Esophagus muscularis mucosa (tissue), 4 donors: ENCODE data around the gene SPOCK1. TPM values are rescaled to one million over a fixed set of nuclear protein-coding genes. Genes with fewer than 3 reads are reported as not detected.

ENCODE experiments used
- DNase-seq: peaks from one replicate; pipeline ENCODE4 v3.0.0-alpha.2; 2017; ENCODE audit errors: extremely low spot score
- H3K27ac ChIP-seq, 4 donors: fragments of 200-600 bp; sonication (generic); replicated peaks in 1 of 4; 1 replicate in 3 of 4; 2 replicates in 1 of 4; pipeline ENCODE4 v1.5.1; 2016 to 2019; ENCODE audit warnings: mild to moderate bottlenecking in 1 of 4
- H3K27me3 ChIP-seq, 4 donors: fragments of 200-600 bp; sonication (generic); one replicate each; pipeline versions ENCODE4 v1.5.1 to v1.6.0; 2016 to 2019
- H3K36me3 ChIP-seq, 4 donors: fragments of 200-600 bp; sonication (generic); one replicate each; pipeline ENCODE4 v1.5.1; 2016 to 2019
- H3K4me1 ChIP-seq, 4 donors: fragments of 200-600 bp; sonication (generic); one replicate each; pipeline ENCODE4 v1.5.1; 2016 to 2019
- H3K4me3 ChIP-seq, 4 donors: fragments of 200-600 bp; sonication (generic); 1 replicate in 2 of 4; 2 replicates in 2 of 4; pipeline ENCODE4 v1.5.1; 2016 to 2019; ENCODE audit warnings: mild to moderate bottlenecking in 4 of 4, moderate library complexity in 1 of 4
- H3K9me3 ChIP-seq, 4 donors: fragments of 200-600 bp; sonication (generic); 1 replicate in 3 of 4; 2 replicates in 1 of 4; pipeline ENCODE4 v1.5.1; 2016 to 2019
- CTCF ChIP-seq, 3 experiments: fragments of 200-600 bp in 2 of 3; fragments of 450-650 bp in 1 of 3; sonication (generic) in 2 of 3; IDR thresholded peaks; one replicate each; pipeline ENCODE4 v1.5.1; 2017 to 2019; ENCODE audit warnings: antibody characterized with exemption in 3 of 3, mild to moderate bottlenecking in 2 of 3, moderate library complexity in 1 of 3
- EP300 ChIP-seq: sonication (generic); formaldehyde crosslinking; IDR thresholded peaks from one replicate; pipeline ENCODE4 v1.6.1; 2017; ENCODE audit warnings: antibody characterized with exemption
- POLR2A ChIP-seq: fragments of 450-650 bp; IDR thresholded peaks from one replicate; pipeline ENCODE4 v1.6.1; 2017; ENCODE audit warnings: antibody characterized with exemption, moderate library complexity, mild to moderate bottlenecking, low read depth
- POLR2AphosphoS5 ChIP-seq, 2 donors: sonication (generic); formaldehyde crosslinking; IDR thresholded peaks; one replicate each; pipeline ENCODE4 v1.6.1; 2017; ENCODE audit warnings: antibody characterized with exemption in 2 of 2
- WGBS: methylation state at CpG from one replicate; pipeline ENCODE4 v1.1.5; 2018; 5-methylcytosine and 5-hydroxymethylcytosine counted together
- intact Hi-C: fragments of 100-400 bp; cut with DNase I; formaldehyde crosslinking; loops from one replicate; pipeline ENCODE4 v1.15.1; 2023
- total RNA-seq, 4 donors: library from RNA; depleted of rRNA; stranded (reverse); fragments of >200 nt; gene quantifications; one replicate each; pipeline versions ENCODE4 v1.1.0 to v1.2.1, GENCODE V29; 2016

SPOCK1 gene
- total RNA-seq, 4 donors from 2014 or later, result 39.0 to 52.4 (median 45.6) TPM

GRCh38 chr5:137488974-137489373 is 10.2 kb downstream of the SPOCK1 start:
- Histone ChIP-seq H3K4me3 (no peak overlapping the region), H3K4me1 (no peaks in the 10 kb centered on the region), H3K27ac (no peak overlapping the region), H3K9me3 (no peaks in the 10 kb centered on the region), H3K36me3 (no peaks in the 10 kb centered on the region), H3K27me3 (no peaks in the 10 kb centered on the region)
- no peak for TF ChIP-seq EP300
- no peak for TF ChIP-seq POLR2A
- TF ChIP-seq CTCF (IDR thresholded peaks at IDR 0.05), result no peak
- no peak for TF ChIP-seq POLR2AphosphoS5 (IDR thresholded peaks at IDR 0.05)
- WGBS, result 98% methylated on average over 2 of the region's 2 CpGs
- intact Hi-C loops, result no loop called here
- DNase-seq, result no peak

- H3K4me1 ChIP-seq, result no peaks in the 10 kb centered on the region
- H3K9me3 ChIP-seq, result no peaks in the 10 kb centered on the region
- no peak for DNase-seq
- no peaks in the 10 kb centered on the region for H3K36me3 ChIP-seq
- no peak overlapping the region for H3K4me3 ChIP-seq
- no peak for TF ChIP-seq EP300
- no peak for TF ChIP-seq CTCF (IDR thresholded peaks at IDR 0.05)
- TF ChIP-seq POLR2AphosphoS5 (IDR thresholded peaks at IDR 0.05), result no peak
- no peak for TF ChIP-seq POLR2A
- no peak overlapping the region for H3K27ac ChIP-seq
- intact Hi-C loops, result no loop called here
- H3K27me3 ChIP-seq, result no peaks in the 10 kb centered on the region
- WGBS, result 97% methylated on average over 10 of the region's 10 CpGs
Observed at GRCh38 chr5:137488516-137488915, 10.6 kb downstream of the SPOCK1 start.

DNA sequence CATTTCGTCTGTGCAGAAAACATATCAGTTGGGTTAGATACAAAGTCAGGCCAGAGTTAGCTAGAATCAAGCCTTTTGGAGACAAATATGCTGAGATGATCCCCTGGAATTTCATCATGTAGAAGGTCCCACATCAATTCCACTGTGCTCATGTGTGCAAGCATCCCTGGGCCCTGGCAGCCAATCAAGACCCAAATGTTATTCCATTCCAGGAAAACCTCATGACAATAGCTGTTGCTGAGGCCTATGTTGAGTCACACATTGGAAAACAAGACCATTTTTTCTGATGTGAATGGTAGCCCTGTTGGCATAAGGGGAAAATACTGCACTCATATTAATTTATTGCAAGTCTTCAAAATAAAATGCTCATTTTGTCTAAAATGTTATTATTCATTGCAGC is 11.5 kb downstream of the SPOCK1 start:
- no peak overlapping the region for H3K27ac ChIP-seq
- H3K27me3 ChIP-seq, result no peaks in the 10 kb centered on the region
- H3K9me3 ChIP-seq, result no peaks in the 10 kb centered on the region
- H3K4me3 ChIP-seq, result no peak overlapping the region
- WGBS, result 84% methylated on average over 1 of the region's 1 CpG
- H3K36me3 ChIP-seq, result no peaks in the 10 kb centered on the region
- TF ChIP-seq CTCF (IDR thresholded peaks at IDR 0.05) (no peak), POLR2AphosphoS5 (IDR thresholded peaks at IDR 0.05) (no peak), POLR2A (no peak), EP300 (no peak)
- no peaks in the 10 kb centered on the region for H3K4me1 ChIP-seq
- intact Hi-C loops, result no loop called here
- DNase-seq, result no peak

GRCh38 chr5:137486707-137487106 is 12.4 kb downstream of the SPOCK1 start:
- no peaks in the 10 kb centered on the region for H3K9me3 ChIP-seq
- WGBS, result 77% methylated on average over 2 of the region's 2 CpGs
- H3K36me3 ChIP-seq, result no peaks in the 10 kb centered on the region
- intact Hi-C loops, result no loop called here
- no peak overlapping the region for H3K4me3 ChIP-seq
- TF ChIP-seq EP300 (no peak), CTCF (IDR thresholded peaks at IDR 0.05) (no peak), POLR2A (no peak)
- no peaks in the 10 kb centered on the region for H3K4me1 ChIP-seq
- H3K27ac ChIP-seq, result no peak overlapping the region
- no peak for DNase-seq
- no peaks in the 10 kb centered on the region for H3K27me3 ChIP-seq

GRCh38 chr5:137481596-137481995 is 17.5 kb downstream of the SPOCK1 start:
- no peaks in the 10 kb centered on the region for H3K9me3 ChIP-seq
- intact Hi-C loops, result no loop called here
- H3K27ac ChIP-seq, result no peak overlapping the region
- no peaks in the 10 kb centered on the region for H3K4me1 ChIP-seq
- no peaks in the 10 kb centered on the region for H3K27me3 ChIP-seq
- TF ChIP-seq EP300 (no peak), POLR2A (no peak), POLR2AphosphoS5 (IDR thresholded peaks at IDR 0.05) (no peak), CTCF (IDR thresholded peaks at IDR 0.05) (no peak)
- no peaks in the 10 kb centered on the region for H3K36me3 ChIP-seq
- WGBS, result 73% methylated on average over 4 of the region's 4 CpGs
- no peak overlapping the region for H3K4me3 ChIP-seq
- no peak for DNase-seq
